NCI-H146 treated with DMSO at 0.1 percent for 48 hours (cell line): Measurements from ENCODE around the gene KLHL33.

Source experiments
- DNase-seq: peaks from one replicate; lab custom pipeline; 2025; ENCODE audit not compliant: unreplicated experiment; lab: John Stamatoyannopoulos, UW

KLHL33 gene, protein sequence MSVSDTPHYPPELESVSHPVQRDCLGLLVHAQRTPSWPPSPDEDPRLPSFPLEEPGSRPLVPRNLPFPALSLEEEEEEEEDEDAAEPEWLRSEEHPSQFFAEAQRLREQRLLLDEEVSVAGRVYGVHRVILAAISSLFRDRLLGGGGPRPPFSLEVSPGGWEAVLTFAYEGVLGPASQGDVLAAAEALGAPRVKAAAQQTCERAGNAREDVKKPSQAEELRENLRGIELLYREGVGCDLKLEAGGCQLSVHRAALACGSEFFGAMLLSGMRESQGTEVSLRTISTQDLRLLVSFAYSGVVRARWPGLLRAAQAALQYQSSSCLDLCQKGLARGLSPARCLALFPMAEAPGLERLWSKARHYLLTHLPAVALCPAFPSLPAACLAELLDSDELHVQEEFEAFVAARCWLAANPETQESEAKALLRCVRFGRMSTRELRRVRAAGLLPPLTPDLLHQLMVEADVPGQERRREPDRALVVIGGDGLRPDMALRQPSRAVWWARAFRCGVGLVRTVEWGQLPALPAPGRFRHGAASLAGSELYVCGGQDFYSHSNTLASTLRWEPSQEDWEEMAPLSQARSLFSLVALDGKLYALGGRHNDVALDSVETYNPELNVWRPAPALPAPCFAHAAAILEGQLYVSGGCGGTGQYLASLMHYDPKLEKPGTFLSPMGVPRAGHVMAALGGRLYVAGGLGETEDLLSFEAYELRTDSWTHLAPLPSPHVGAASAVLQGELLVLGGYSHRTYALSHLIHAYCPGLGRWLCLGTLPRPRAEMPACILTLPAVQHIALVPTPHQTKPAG

DNA sequence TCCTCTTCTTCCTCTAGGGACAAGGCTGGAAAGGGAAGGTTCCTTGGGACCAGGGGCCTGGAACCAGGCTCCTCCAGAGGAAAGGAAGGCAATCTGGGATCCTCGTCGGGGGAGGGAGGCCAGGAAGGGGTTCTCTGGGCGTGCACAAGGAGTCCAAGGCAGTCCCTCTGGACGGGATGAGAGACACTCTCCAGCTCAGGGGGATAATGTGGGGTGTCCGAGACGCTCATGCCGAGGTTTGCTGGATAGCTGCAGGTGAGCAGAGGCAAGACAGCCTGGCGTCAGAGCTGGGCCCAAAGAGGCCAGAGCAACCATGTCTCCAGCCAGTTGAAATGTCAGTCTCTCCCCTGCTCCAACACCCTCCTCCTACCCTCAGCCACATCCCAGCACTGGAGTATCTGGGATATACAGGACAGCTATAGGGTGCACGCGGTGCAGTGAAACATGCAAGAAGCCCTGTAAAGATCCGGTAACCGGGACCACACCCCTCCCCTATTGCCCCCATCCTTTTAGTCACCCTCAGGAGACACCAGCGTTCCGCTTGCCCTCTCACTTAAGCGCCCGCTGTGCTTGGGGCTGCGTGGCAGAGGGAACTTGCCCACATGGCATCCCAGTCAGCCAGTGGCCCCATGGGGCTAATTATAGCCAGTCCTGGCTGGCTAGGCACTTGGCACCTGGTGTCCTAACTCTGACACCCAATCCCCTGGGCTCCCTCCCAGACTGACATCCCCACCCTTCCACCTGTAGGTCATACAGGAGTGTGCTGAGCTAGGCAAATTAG lies at the start of gene KLHL33:
Gene KLHL33 (minus strand): TSS at position 585 of the 781 bp plus-strand sequence. CDS start 355 bp downstream, at position 230.
- DNase-seq, result no peak

- DNase-seq, result no peak
Observed at GRCh38 chr14:20482382-20482781, 46.4 kb upstream of the KLHL33 start.

DNA sequence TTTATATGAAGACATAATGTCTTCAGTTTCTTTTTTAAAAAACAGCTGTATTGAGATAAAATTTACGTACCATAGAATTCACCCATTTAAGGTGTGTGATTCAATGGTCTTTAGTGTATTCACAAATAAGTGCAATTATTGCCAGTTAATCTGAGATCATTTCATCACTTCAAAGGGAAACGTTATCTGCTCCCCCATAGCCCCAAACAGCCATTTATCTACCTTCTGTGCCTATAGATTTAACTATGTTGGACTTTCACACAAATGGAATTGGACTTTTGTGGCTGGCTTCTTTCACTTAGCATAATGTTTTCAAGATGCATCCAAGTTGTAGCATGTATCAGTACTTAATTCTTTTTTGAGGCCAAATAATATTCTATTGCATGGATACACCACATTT lies 42.9 kb upstream of the KLHL33 start:
- DNase-seq, result no peak

DNA sequence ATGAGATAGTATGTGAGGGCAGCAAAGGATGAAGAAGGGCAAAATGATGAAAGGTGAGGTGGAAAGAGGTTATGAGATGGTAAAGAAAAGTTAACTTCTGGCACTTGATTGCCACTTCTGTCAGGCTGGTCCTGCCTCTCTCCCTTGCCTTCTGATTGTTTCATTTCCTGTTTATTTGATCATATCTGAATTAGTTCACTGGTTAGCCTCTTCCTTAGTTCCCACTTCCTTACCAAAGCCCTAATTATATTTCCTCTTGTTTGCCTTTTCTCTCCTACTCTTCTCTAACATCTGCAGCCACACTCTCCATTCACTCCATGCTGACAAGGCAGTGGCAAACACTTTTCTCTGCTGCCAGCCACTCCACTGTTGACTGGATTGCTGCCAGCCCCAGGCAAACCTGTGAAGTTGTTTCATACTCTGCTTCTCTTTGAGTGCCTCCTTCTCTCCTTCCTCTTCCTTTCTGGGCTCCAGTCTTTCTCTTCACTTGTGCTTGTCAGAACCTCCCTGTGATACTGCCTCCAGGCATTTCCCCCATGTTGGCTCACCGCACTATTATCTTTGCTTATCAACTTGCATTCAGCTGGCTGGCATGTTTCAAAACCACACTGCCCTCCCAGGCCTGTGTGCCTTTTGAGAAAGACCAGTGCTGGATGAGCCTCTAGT lies 41.4 kb upstream of the KLHL33 start:
- no peak for DNase-seq

DNA sequence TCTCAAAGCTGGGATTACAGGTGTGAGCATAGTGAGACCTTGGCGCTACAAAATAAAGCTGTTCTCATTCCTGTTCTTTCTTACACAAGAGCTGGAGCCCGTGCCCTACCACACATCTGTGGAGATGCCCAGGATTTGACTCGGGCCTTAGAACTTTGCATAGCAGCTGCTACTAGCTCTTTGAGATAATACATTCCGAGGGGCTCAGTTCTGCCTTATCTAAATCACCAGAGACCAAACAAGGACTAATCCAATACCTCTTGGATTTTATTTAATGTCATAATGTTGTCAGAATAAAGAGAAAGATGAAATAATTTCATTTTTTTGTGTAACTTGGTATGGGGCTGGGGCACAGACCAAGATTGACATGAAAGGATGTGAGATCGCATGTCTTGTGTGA lies 40.8 kb upstream of the KLHL33 start:
- no peak for DNase-seq

- no peak for DNase-seq
Observed at GRCh38 chr14:20472536-20473169, 36.7 kb upstream of the KLHL33 start.

- no peak for DNase-seq
Observed at GRCh38 chr14:20470603-20470901, 34.6 kb upstream of the KLHL33 start.

- DNase-seq, result peak; percentile 19
Observed at GRCh38 chr14:20469890-20470602, 34.1 kb upstream of the KLHL33 start.

DNA sequence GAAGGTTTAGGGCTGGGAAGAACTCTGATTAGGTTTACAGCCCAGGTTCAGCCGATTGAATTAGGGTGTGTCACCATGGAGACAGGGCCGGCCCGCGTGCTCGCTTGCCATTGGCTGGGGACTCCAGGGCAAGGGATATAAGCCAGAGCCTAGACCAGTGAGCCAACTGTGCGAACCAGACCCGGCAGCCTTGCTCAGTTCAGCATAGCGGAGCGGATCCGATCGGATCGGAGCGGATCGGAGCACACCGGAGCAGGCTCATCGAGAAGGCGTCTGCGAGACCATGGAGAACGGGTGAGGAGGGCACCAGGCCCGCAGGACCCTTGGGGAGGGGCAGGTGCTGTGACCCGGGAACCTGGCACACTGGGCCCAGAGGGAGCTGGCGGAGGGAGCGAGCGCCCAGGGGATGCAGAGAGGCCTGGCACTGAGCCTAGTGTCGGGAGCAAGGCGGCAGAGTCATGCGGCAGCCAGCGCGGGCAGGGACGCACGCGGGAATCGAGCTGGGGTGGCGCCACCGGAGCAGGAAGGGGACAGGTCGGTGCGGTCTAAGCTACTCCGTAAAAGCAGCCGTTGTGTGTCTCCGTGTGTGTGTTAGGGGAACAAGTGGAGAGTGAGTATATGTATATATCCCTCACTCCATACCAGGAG lies 33.4 kb upstream of the KLHL33 start, which contains the start of gene PNP:
Gene PNP (plus strand): TSS at position 165 of the 648 bp plus-strand sequence. CDS start 119 bp downstream, at position 284.
- DNase-seq, result peak; percentile 87

DNA sequence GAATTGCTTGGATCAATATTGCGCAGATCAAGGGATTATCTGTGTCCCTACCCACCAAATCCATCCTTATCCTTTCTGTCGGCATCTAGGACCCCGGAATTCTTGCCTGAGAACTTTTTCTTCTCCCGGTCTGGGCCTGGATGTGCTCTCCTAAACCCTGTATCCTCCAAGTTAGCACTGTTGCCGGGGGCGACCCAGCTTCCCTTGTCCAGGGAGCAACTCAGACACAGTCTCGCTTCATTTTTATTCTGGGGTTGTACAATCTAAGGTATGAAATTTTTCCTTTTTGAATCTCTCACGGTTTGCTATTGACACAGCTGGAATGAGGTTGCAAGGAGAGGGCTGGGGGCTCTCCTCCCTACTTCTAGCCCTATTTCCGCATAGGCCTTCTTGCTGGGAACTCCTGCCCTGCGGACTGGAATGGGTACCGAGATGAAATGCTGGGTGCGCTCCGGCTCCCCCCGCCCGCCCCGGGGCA lies 32.8 kb upstream of the KLHL33 start:
- no peak for DNase-seq

DNA sequence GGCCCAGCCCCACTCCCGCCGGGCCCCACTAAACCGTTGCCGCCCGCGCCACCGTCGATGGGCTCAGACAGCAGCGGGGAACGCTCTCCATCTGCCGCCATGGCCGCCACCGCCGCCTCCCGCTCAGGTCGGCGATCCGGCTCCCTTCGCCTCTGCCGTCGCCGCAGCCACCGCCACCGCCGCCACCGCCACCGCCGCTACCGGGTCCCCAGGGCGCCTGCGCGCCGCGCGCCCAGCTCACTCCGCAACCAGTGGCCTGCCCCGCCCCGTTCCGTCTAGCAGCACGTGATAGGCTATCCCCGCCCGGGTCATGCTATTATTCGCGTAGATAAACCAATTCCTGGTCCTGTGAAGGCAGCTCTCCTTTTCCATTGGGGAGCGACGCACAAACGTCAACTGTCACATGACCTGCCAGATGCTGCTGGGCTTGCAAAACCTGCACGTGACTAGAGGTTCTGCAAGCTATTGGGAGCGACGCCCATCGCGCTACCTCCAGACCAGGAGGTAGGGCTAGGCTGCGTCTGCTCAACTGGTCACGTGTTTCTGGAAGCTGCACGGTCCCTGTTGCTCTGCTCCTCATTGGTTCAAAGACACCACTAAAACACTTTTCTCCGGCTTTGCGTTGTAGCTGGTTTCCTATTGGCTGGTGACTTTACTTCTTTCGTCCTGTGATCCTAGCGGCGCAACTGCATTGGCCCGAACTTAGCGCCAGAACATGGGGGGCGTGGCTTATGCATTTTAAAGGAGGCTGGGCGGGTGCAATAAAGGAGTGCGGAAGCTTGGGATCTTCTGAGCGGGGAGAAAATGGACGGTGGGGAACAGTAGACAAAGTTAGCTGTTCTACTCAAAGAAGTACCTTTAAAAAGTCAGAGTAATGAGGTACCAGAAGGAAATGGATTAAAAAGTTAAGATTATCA lies 25.5 kb upstream of the KLHL33 start, which contains the start of gene PIP4P1:
Gene PIP4P1 (minus strand): TSS at position 210 of the 917 bp plus-strand sequence. CDS start 109 bp downstream, at position 101.
- DNase-seq, result peak; percentile 99

DNA sequence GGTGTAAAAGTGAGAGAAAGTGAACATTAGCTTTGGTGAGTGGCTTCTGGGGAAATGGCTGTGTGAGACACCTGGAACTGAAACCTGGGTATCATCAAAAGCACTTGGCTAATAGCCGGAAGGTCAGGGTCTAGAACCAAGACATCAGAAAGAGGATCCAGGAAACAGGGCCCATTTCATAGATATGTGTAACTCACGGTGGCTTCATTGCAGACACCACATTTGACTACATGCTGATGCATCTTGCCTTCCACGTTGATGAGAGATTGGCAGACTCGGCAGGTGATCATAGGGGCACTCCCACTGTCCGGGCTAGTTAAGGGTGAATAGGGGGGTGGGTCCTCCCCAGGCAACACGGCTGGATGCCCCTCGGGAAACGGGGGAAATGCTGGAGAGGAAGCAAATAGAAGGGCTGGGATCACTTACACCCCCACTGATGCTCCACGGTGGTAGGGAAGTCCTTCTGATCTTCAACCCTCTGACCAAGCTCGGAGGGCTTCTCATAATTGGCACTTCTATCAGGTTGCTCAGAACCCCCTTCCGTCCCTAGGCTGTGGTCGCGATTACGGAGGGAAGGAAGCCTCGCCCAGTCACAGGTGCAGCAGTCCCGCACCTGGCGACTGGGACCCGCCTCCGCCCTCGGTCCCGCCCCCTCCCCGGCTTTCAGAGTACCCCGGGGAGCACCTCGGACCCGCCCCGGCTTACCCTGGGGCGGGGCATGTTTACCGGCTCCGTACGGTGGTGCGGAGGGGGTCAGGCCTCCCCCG lies 24.7 kb upstream of the KLHL33 start:
- peak; percentile 21 for DNase-seq

- no peak for DNase-seq
Observed at GRCh38 chr14:20458031-20458789, 22.2 kb upstream of the KLHL33 start.

- no peak for DNase-seq
Observed at GRCh38 chr14:20456971-20457370, 21.0 kb upstream of the KLHL33 start.

DNA sequence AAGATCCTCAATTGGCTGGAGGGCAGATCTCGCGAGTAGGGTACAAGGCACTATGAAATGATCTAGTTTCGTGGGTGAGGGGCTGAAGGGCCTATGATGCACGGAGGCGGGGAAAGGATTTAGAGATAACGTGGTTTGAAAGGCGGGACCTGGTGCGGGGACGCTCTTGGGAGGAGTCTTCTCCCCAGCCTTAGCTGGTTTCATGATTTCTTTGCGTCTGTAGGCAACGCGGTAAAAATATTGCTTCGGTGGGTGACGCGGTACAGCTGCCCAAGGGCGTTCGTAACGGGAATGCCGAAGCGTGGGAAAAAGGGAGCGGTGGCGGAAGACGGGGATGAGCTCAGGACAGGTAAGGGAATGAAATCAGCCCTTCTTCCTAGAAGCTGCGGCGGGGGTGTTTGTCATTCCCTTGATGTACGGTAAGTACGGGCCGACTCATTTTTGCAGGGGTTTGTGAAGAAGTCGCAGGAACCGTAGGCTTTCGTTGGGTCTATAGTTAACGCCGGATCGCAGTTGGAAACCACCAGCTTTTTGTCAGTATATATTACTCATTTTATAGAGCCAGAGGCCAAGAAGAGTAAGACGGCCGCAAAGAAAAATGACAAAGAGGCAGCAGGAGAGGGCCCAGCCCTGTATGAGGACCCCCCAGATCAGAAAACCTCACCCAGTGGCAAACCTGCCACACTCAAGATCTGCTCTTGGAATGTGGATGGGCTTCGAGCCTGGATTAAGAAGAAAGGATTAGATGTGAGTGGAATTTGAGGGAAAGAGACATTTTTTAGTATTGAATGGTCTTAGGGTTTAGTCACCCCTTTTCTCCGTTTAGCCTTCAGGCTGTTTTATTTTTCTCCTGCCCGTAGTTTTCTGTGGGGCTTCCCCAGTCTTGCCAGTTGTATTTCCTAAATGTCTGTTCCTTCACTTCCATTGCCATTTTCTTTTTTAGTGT lies 19.7 kb upstream of the KLHL33 start:
- DNase-seq, result no peak
